ENCODE results near the gene NELFCD. TPM values are rescaled to one million over a fixed set of nuclear protein-coding genes. Genes with fewer than 3 reads are reported as not detected.

NELFCD gene
- total RNA-seq, 1 experiment from 2014 or later: 144 TPM

DNA sequence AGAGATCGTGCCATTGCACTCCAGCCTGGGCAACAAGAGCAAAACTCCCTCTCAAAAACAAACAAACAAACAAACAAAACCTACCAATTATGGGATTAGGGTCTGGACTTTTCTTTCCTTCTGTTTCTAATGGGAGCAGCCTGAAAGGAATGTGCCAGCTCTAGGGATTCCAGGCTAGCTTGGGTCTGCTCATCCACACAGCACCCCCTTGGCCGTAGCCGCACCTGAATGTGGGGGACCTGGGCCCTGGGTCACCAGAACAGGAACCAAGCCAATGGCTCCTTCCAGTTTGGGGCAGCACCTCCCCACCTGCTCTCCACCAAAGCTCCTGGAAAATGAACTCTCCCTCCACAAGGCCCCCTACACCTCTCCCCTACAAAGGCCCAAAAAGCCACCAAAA lies 19.3 kb downstream of the NELFCD start:
- POLR2A ChIA-PET (ENCODE audit: unreplicated experiment): no interaction called here
- CTCF ChIA-PET: no interaction called here
- no TSS peak for BruUV-seq (replicated peaks)

DNA sequence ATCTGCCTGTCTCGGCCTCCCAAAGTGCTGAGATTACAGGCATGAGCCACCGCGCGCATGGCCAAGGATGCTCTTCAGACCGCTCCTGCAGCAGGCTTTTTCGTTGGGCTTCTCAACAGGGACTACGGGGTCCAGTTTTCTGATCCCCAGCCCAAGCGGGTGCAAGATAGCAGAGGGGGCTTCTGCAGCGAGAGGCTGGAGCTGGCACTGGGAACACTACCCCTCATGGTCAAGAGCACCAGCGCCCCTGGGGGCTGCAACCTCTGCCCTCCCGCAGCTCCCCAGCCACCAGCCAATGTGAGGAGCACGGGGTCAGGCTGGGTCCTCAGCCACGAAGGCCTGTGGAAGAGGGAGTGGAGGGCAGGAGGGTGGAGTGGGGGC lies 20.0 kb downstream of the NELFCD start:
- Histone ChIP-seq H3K36me3 (ENCODE audit: low read depth, low read length) (peaks cover 14% of the 10 kb centered on the region; the same call in 1 of the 2 replicates), H3K9me3 (ENCODE audit: low read length) (no peaks in the 10 kb centered on the region), H3K4me1 (ENCODE audit: insufficient read depth, low read length) (peaks cover 13% of the 10 kb centered on the region), H3K4me2 (ENCODE audit: low read length) (no peak overlapping the region), H3K27me3 (ENCODE audit: low read length) (no peaks in the 10 kb centered on the region), H3K9me2 (replicated peaks; ENCODE audit: low read length) (no peaks in the 10 kb centered on the region), H3K27ac (ENCODE audit: low read length) (no peak overlapping the region), H2AFZ (ENCODE audit: low read length) (no peak overlapping the region), H3K4me3 (ENCODE audit: low read length) (no peak overlapping the region), H3K9ac (ENCODE audit: low read length) (no peak overlapping the region), H3K79me2 (ENCODE audit: low read length) (peaks cover 22% of the 10 kb centered on the region), H4K20me1 (ENCODE audit: low read length) (no peaks in the 10 kb centered on the region), H3F3A (ENCODE audit: low read length, unreplicated experiment) (no peaks in the 10 kb centered on the region)
- CTCF ChIA-PET: no interaction called here
- TF ChIP-seq, protein P1, sequence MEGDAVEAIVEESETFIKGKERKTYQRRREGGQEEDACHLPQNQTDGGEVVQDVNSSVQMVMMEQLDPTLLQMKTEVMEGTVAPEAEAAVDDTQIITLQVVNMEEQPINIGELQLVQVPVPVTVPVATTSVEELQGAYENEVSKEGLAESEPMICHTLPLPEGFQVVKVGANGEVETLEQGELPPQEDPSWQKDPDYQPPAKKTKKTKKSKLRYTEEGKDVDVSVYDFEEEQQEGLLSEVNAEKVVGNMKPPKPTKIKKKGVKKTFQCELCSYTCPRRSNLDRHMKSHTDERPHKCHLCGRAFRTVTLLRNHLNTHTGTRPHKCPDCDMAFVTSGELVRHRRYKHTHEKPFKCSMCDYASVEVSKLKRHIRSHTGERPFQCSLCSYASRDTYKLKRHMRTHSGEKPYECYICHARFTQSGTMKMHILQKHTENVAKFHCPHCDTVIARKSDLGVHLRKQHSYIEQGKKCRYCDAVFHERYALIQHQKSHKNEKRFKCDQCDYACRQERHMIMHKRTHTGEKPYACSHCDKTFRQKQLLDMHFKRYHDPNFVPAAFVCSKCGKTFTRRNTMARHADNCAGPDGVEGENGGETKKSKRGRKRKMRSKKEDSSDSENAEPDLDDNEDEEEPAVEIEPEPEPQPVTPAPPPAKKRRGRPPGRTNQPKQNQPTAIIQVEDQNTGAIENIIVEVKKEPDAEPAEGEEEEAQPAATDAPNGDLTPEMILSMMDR (conservative IDR thresholded peaks at IDR 0.05; ENCODE audit: low read depth, low read length): no peak
- TF ChIP-seq EZH2phosphoT487 (IDR thresholded peaks at IDR 0.05; ENCODE audit: borderline replicate concordance, low read length): no peak
- no peak for TF ChIP-seq EZH2 (IDR thresholded peaks at IDR 0.05; ENCODE audit: low read length, unreplicated experiment)
- POLR2A ChIA-PET (ENCODE audit: unreplicated experiment): no interaction called here
- no peak for ATAC-seq
- intact Hi-C loops (cut with micrococcal nuclease): no loop called here
- no peak for DNase-seq
- no TSS peak for BruUV-seq (replicated peaks)

More for the DNA sequence above, 19.3 kb downstream of the NELFCD start:
- Histone ChIP-seq H3K27ac (ENCODE audit: low read length) (no peak overlapping the region), H3K9me2 (replicated peaks; ENCODE audit: low read length) (no peaks in the 10 kb centered on the region), H3K36me3 (ENCODE audit: low read depth, low read length) (peaks cover 21% of the 10 kb centered on the region), H3K4me3 (ENCODE audit: low read length) (no peak overlapping the region), H3K9me3 (ENCODE audit: low read length) (no peaks in the 10 kb centered on the region), H3K27me3 (ENCODE audit: low read length) (no peaks in the 10 kb centered on the region), H3K79me2 (ENCODE audit: low read length) (peaks cover 15% of the 10 kb centered on the region), H3K4me1 (ENCODE audit: insufficient read depth, low read length) (peaks cover 13% of the 10 kb centered on the region), H3K9ac (ENCODE audit: low read length) (no peak overlapping the region), H3F3A (ENCODE audit: low read length, unreplicated experiment) (no peaks in the 10 kb centered on the region), H4K20me1 (ENCODE audit: low read length) (no peaks in the 10 kb centered on the region), H2AFZ (ENCODE audit: low read length) (no peak overlapping the region), H3K4me2 (ENCODE audit: low read length) (no peak overlapping the region)
- ATAC-seq: no peak
- intact Hi-C loops (cut with micrococcal nuclease): no loop called here
- DNase-seq: no peak
- TF ChIP-seq EZH2phosphoT487 (IDR thresholded peaks at IDR 0.05; ENCODE audit: borderline replicate concordance, low read length) (no peak), EZH2 (IDR thresholded peaks at IDR 0.05; ENCODE audit: low read length, unreplicated experiment) (no peak)
- TF ChIP-seq, protein P1 (conservative IDR thresholded peaks at IDR 0.05; ENCODE audit: low read depth, low read length): no peak

DNA sequence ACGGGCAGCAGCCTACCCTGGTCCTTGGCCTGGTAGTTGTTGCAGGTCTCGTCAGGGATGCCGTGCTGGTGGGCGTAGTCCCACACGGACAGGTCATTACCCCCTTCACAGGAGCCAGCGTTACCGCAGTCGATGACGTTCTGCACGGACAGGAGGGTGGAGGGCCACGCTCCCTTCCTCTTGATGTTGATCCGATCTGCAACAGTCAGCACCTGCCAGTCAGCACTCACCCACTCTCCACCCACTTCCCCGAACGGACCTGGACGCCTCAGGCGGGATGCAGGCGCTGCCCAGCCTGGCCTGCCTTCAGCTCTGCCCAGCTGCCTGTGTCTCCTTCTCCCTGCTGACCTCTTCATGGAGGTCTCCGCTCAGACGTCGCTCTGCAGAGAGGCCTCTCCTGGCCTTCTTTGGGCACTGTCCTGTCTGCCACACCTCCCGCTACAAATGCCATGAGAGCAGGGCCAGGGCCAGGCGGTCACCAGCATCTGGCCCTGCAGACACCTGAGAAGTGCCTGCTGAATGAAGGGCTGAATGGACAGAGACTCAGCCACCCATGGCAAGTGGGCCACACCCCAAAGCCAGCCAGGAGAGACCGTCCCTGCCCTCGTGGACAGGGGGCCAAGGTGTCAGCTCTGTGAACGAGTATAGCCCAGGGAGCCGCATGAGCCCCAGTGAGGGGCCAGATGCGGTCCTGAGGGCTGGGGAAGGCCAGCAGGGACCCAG lies 20.6 kb downstream of the NELFCD start:
- Histone ChIP-seq H3K9me3 (ENCODE audit: low read length) (no peaks in the 10 kb centered on the region), H3K27ac (ENCODE audit: low read length) (no peak overlapping the region), H3K9me2 (replicated peaks; ENCODE audit: low read length) (no peaks in the 10 kb centered on the region), H3K79me2 (ENCODE audit: low read length) (peaks cover 27% of the 10 kb centered on the region), H3K36me3 (ENCODE audit: low read depth, low read length) (peaks cover 9% of the 10 kb centered on the region; the same call in 1 of the 2 replicates), H3K27me3 (ENCODE audit: low read length) (no peaks in the 10 kb centered on the region), H3K4me2 (ENCODE audit: low read length) (no peak overlapping the region), H3K4me1 (ENCODE audit: insufficient read depth, low read length) (peaks cover 17% of the 10 kb centered on the region), H3F3A (ENCODE audit: low read length, unreplicated experiment) (no peaks in the 10 kb centered on the region), H4K20me1 (ENCODE audit: low read length) (no peaks in the 10 kb centered on the region), H3K9ac (ENCODE audit: low read length) (no peak overlapping the region), H2AFZ (ENCODE audit: low read length) (no peak overlapping the region), H3K4me3 (ENCODE audit: low read length) (no peak overlapping the region)
- no TSS peak for BruUV-seq (replicated peaks)
- POLR2A ChIA-PET (ENCODE audit: unreplicated experiment): no interaction called here
- intact Hi-C loops (cut with micrococcal nuclease): no loop called here
- ATAC-seq (no peak), DNase-seq (no peak)
- CTCF ChIA-PET: no interaction called here
- TF ChIP-seq EZH2phosphoT487 (IDR thresholded peaks at IDR 0.05; ENCODE audit: borderline replicate concordance, low read length): no peak
- TF ChIP-seq, protein P1 (conservative IDR thresholded peaks at IDR 0.05; ENCODE audit: low read depth, low read length): no peak
- TF ChIP-seq EZH2 (IDR thresholded peaks at IDR 0.05; ENCODE audit: low read length, unreplicated experiment): no peak

All from PC-3 (cell line).